Urinary bladder (tissue), 4 donors: Measurements from ENCODE around the gene SIK1. TPM values are rescaled to one million over a fixed set of nuclear protein-coding genes. Genes with fewer than 3 reads are reported as not detected.
"Not testable (repeated sequence)": the region's sequence is repeated elsewhere in the genome, so short reads cannot be mapped to it uniquely, and the experiment has no call there.

Source experiments
- DNase-seq: peaks from one replicate; pipeline ENCODE4 v3.0.0-alpha.2; 2015; ENCODE audit errors: extremely low spot score
- H3K27ac ChIP-seq: one replicate; pipeline ENCODE4 v1.5.1; 2013; ENCODE audit warnings: low read depth, mild to moderate bottlenecking, moderate library complexity
- H3K36me3 ChIP-seq: one replicate; pipeline ENCODE4 v1.6.1; 2013; ENCODE audit warnings: mild to moderate bottlenecking, moderate library complexity; ENCODE audit not compliant: insufficient read depth
- H3K4me1 ChIP-seq: one replicate; pipeline ENCODE4 v1.6.1; 2013; ENCODE audit warnings: mild to moderate bottlenecking, moderate library complexity; ENCODE audit not compliant: insufficient read depth
- H3K4me3 ChIP-seq: one replicate; pipeline ENCODE4 v1.5.1; 2013; ENCODE audit warnings: low read depth, low read length
- WGBS: extraction: QIAGEN DNeasy Blood & Tissue Kit; methylation state at CpG from one replicate; pipeline ENCODE4 v1.1.7; 2013; 5-methylcytosine and 5-hydroxymethylcytosine counted together
- polyA plus RNA-seq: library from polyadenylated mRNA; stranded (reverse); fragments of 200-250 nt; gene quantifications from one replicate; pipeline ENCODE4 v1.2.3, GENCODE V29; 2013
- total RNA-seq: library from RNA; depleted of rRNA; stranded (reverse); fragments of >200 nt; gene quantifications from one replicate; pipeline ENCODE4 v1.2.3, GENCODE V29; 2014
- donor health status: healthy with polysubstance abuse.
- donor health status: healthy.

SIK1 gene
- total and polyA plus RNA-seq, 2 donors: 13.6 to 27.1 TPM

DNA sequence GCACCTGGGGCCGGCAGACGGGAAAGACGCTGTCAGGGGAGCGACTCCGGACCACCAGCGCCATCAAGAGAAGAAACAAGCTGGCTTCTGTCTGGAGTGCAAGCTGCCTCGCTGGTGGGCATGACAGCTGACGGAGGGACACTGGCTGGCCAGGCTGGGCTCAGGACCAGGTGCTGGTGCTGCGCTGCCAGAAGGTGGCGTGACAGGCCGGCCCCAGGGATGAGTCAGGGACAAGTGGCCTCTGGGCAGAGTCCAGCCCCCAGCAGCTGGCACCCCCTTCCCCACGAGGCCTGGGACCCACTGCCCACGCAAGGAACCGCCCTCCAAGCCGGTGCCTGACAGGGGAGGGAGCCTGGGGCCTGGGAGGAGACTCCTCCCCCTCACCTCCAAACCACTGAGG is 7.5 kb downstream of the SIK1 start:
- no CpG with 5 or more reads among the region's 15 CpGs for WGBS
- not testable (repeated sequence) for H3K36me3 ChIP-seq, H3K4me3 ChIP-seq, DNase-seq, H3K27ac ChIP-seq, H3K4me1 ChIP-seq

DNA sequence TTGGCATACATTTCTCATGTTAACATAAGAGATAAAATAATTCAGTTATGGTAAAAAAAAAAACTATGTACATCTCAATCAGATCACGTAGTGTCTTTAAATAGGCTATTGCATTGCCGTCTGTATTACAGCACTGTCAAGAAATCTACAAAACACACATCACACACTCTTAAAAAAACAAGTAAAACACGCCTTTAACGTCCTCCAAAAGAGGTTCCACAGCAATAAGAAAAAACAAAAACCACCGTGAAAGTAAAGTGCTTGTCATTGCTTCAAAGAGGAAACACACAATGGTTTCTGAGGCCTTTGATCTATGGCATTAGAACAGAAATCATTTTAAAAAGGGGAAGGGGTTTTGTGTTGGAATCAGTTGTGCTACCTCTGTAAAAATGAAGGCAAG is 12.4 kb downstream of the SIK1 start:
- not testable (repeated sequence) for H3K4me3 ChIP-seq, H3K36me3 ChIP-seq, H3K4me1 ChIP-seq, H3K27ac ChIP-seq, DNase-seq
- no CpG with 5 or more reads among the region's 5 CpGs for WGBS

DNA sequence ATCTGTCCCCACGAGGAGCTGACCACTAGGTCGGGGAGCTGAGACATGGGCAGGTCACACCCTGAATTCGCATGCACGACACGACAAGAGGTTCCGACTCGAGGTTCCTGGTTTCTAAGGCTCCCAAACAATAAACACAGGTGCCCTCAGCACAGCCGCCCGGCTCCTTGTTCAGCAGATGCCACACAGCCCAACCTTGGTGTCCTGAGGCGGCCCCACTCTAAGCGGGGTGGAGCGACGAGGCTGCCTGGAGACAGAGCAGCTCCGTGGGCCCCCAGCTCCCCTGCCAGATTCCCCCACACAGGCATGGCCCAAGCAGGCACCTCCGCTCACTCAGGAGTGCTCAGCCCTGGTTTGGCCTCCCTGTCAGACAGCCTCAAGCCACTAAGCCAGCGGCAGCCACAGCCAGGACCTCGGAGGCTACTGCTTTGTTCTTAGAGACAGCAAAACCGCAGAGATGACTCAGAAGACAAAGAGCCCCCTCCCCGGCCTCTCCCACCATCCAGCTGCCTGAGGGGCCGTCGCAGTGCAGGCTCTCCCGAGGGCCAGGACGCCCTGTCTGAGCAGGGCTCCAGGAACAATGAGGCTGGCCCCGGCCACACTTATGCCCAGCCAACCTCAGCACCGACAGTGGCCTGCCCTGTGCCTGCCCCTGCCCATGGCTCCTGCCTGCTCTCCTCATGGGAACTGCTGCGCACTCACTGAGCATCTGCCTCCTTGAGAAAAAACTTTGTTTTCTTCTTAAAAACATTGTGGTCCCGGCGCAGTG is 14.7 kb downstream of the SIK1 start:
- not testable (repeated sequence) for DNase-seq, H3K27ac ChIP-seq, H3K4me3 ChIP-seq, H3K4me1 ChIP-seq, H3K36me3 ChIP-seq
- WGBS: 58% methylated on average over 2 of the region's 28 CpGs

DNA sequence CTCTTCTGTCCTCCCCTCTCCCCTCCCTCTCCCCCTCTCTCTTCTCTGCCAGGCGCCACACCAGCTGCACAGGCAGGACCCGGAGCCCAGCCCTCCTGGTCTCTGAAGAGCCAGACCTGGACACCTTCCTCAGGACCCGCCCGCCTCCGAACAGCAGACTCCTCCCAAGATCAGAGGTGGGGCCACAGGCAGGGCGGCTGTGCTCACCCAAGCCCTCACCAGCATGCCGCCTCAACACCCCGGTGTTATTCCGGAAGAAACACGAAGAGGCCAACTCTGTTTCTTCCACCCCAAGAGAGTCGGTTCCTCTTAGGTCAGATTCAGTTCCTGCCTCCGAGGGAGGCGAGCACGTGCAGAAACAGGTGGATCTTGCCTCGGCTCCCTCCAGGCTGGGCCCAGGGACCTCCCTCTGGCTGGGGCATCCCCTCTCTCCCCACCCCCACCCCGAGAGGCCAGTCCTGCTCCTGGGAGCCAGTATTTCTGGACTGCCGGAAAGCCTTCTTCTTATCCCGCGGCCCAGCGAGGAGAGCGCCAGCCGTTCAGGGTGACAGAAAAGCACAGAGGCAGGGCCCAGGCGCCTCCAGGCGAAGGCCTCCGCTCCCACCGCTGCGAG is 16.4 kb downstream of the SIK1 start:
- not testable (repeated sequence) for DNase-seq, H3K4me3 ChIP-seq, H3K27ac ChIP-seq, H3K4me1 ChIP-seq, H3K36me3 ChIP-seq
- WGBS: 96% methylated on average over 7 of the region's 27 CpGs

DNA sequence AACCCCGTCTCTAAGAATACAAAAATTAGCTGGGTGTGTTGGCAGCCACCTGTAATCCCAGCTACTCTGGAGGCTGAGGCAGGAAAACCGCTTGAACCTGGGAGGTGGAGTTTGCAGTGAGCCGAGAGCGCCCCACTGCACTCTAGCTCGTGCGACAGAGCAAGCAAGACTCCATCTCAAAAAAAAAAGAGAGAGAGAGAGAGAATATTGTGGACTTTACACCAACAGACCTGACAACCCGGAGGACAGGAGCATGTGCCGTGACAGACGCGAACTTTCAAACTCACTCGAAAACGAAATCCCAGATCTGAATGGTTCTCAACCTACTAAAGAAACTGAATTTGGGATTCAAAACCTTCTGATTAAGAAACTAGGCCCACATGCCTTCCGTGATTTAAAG is 19.8 kb downstream of the SIK1 start:
- WGBS: no CpG with 5 or more reads among the region's 13 CpGs
- DNase-seq: not testable (repeated sequence)

DNA sequence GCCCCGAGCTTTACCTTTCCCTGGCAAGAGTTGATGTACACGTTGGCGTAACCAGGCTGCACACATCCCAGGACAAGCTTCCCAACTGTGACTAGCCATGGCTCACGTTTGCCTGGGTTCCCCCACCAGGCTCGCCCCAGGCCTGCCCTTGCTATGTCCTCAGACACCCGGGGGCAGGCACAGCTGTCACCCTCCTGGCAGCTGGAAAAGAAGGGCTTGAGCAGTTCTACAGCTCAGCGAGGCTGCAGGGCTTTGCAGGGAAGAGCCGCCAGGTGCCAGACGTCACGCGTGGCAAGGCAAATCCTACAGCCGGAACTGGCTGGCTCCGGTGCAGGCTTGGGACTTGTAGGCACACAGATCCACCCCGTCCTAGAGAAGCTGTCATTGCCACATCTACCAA is 22.5 kb downstream of the SIK1 start:
- not testable (repeated sequence) for DNase-seq, H3K4me3 ChIP-seq, H3K4me1 ChIP-seq, H3K27ac ChIP-seq, H3K36me3 ChIP-seq
- no CpG with 5 or more reads among the region's 14 CpGs for WGBS

More for the DNA sequence above, 19.8 kb downstream of the SIK1 start:
- not testable (repeated sequence) for H3K27ac ChIP-seq, H3K4me1 ChIP-seq, H3K36me3 ChIP-seq, H3K4me3 ChIP-seq

DNA sequence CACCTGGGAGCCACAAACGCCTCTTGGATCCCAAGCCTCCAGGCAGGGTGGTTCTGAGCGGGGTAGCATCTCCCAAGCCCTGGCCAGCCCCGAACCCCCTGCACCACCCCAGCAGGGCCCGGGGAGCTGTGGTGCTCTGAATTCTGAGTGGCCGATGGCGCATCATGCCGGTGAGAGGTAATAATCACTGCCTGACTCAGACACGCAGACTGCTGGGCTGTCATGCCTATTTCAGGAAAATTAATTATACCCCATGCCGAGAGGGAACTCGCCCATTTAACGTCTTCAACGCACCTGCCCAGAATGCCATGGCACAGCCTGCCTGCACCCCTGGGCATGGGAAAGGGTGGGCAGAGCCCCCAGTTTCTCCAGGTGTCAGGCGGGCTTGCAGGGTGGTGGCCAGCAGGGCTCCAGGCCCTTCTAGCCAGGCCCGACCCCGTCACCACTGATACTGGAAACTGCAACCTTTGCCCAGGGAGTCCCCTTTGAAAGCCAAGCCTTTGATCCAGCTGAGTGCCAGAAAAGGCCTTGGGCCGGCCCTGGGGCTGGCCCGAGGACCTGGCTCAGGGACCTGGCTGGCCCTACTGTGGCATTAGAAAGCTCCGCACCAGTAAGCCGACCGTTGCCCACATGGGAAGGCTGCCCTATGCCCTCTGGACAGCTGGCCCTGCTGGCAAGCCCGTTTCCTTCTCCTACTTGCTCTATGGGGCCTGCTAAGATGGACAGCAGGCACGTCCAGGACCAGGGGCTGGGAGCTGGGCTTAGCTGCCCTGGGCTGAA is 23.1 kb downstream of the SIK1 start:
- H3K4me3 ChIP-seq, H3K36me3 ChIP-seq, H3K27ac ChIP-seq, DNase-seq, H3K4me1 ChIP-seq: not testable (repeated sequence)
- 90% methylated on average over 5 of the region's 22 CpGs for WGBS

DNA sequence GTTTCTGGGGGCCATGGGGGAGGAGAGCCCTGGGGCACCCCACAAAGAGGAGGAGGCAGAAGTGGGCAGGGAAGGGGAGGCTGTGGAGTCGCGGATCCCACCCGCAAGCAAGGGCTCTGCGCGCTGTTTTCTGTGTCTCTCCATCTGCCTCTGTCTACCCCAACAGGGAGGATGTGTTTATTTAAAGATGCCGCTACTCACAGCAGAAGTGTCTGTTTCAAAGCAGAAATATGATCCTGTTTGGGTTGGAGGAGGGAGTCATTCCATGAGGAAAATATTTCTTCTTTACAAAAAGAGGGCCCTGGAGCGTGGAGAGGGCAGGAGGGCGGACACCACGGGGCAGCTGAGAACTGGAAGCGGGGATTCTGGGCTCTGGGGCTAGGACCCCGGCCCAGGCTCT is 25.8 kb downstream of the SIK1 start:
- WGBS: no CpG with 5 or more reads among the region's 11 CpGs
- DNase-seq, H3K36me3 ChIP-seq, H3K27ac ChIP-seq, H3K4me3 ChIP-seq, H3K4me1 ChIP-seq: not testable (repeated sequence)

DNA sequence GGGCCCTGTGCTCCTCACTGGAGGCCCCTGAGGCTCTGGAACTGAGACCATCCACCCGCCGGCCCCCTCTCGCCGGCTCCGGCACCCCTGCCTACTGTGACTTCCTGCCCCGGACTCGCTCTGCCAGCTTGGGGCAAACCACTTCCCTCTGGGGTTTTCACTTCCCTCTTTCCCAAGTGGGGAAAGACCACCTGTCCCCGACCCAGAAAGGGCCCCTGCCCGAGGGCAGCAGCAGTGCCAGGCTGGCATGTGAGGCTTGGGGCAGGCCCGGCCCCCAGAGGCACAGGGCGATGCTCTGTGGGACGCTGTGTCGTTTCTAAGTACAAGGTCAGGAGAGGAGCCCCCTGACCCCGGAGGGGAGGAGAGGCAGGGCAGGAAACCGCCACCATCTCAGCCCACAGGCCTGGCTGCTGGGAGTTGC is 27.3 kb downstream of the SIK1 start:
- not testable (repeated sequence) for H3K4me3 ChIP-seq, H3K36me3 ChIP-seq, DNase-seq, H3K27ac ChIP-seq, H3K4me1 ChIP-seq
- WGBS: no CpG with 5 or more reads among the region's 15 CpGs

DNA sequence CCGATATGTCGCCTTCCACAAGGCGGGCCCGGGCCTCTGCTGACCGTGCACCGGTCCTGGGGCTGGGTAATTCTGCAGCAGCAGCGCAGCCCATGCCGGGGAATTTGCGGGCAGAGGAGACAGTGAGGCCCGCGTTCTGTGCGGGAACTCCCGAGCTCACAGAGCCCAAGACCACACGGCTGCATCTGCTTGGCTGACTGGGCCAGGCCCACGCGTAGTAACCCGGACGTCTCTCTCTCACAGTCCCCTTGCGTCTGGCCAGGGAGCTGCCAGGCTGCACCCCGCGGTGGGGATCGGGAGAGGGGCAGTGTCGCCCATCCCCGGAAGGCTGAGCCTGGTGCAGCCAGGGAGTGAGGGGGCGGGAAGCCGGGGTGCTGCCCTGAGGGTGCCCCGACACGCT is 27.8 kb downstream of the SIK1 start:
- H3K4me3 ChIP-seq, H3K36me3 ChIP-seq, H3K4me1 ChIP-seq, DNase-seq, H3K27ac ChIP-seq: not testable (repeated sequence)
- WGBS: no CpG with 5 or more reads among the region's 28 CpGs

DNA sequence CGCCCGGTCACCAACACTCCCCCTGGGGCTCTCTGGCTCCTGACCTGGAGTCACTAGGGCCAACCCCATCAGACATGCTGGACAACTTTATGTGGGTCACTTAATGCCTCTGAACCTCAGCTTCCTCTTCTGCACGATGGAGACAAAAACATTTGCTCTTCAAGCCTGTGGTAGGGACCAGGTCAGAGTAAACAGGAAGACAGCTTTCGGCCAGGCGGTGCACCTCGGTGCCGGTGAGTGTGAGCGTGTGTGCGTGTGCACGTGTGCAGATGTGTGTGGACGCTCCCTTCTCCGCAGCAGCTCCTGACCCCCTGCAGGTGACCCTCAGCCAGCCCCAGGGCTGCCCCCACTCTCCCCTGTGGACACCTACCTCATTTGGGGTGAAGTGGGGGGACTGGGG is 28.4 kb downstream of the SIK1 start:
- WGBS: no CpG with 5 or more reads among the region's 12 CpGs
- H3K36me3 ChIP-seq, H3K27ac ChIP-seq, H3K4me3 ChIP-seq, DNase-seq, H3K4me1 ChIP-seq: not testable (repeated sequence)

DNA sequence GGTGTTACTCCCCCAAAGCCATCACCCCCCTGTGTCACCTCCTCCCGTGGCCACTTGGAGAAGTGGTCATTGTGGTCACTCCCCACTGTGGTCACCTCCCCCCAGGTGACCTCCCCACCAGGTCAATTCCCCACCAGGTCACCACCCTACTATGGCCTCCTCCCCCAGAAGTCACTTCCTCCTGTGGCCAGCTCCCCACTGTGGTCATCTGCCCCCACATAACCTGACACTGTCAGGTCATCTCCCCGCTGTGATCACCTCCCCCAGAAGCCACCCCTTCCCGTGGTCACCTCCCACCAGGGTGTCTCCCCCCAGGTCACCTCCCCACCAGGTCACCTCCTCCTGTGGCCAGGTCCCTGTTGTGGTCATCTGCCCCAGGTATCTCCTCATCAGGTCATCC is 28.9 kb downstream of the SIK1 start:
- no CpG with 5 or more reads among the region's 3 CpGs for WGBS
- not testable (repeated sequence) for H3K4me3 ChIP-seq, H3K4me1 ChIP-seq, H3K27ac ChIP-seq, H3K36me3 ChIP-seq, DNase-seq

DNA sequence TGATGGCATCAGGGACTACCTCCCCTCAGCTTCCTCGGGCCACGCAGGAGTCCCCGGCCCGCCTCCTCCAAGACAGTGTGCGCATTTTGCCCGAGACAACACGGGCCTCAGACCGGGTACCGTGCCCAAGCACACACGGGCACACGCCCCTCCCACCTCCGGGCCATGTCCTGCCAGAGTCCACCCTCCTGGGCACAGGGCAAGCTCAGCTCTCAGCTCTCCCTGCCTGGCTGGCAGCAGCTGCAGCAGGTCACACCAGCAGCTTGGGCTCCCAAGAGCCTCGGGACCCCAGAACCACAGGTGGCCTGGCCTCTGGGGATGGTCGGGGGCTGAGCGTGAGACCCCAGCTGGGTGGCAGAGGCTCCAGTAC is 29.5 kb downstream of the SIK1 start:
- H3K27ac ChIP-seq, H3K36me3 ChIP-seq, DNase-seq, H3K4me3 ChIP-seq, H3K4me1 ChIP-seq: not testable (repeated sequence)
- no CpG with 5 or more reads among the region's 15 CpGs for WGBS
